PC-3 (cell line): ENCODE measurements around the gene GDF2. TPM values are rescaled to one million over a fixed set of nuclear protein-coding genes. Genes with fewer than 3 reads are reported as not detected.

ENCODE experiments used
- ATAC-seq: fragments of 200-7000 bp; cut with Tn5 transposase; 2 replicates; pipeline ENCODE4 v1.9.1; 2020; ENCODE audit warnings: mild to moderate bottlenecking, moderate library complexity
- BruUV-seq: library from RNA; stranded (reverse); fragments of 400-500 nt; replicated peaks from 2 replicates; lab custom pipeline; 2021; lab: Mats Ljungman, UMichigan
- CTCF ChIA-PET: fragments of 300-600 bp; sonication (Branson Sonifier 250); formaldehyde crosslinking; loops from one replicate; lab custom pipeline; 2022; ENCODE audit warnings: antibody characterized with exemption; lab: Charles Lee
- POLR2A ChIA-PET: fragments of 300-600 bp; sonication (Branson Sonifier 250); formaldehyde crosslinking; loops from one replicate; lab custom pipeline; 2022; ENCODE audit warnings: antibody characterized with exemption; ENCODE audit not compliant: unreplicated experiment; lab: Charles Lee
- DNase-seq: peaks from one replicate; pipeline ENCODE4 v3.0.0-alpha.2; 2015
- H2AFZ ChIP-seq: fragments of 300-600 bp; sonication (generic); 2 replicates; pipeline ENCODE4 v1.6.0; 2016; ENCODE audit warnings: antibody characterized with exemption, low read length
- H3F3A ChIP-seq: fragments of 300-600 bp; sonication (generic); one replicate; pipeline ENCODE4 v1.6.0; 2017; ENCODE audit warnings: antibody characterized with exemption, low read length, control low read depth, mild to moderate bottlenecking; ENCODE audit not compliant: unreplicated experiment
- H3K27ac ChIP-seq: fragments of 300-600 bp; sonication (generic); 2 replicates; pipeline ENCODE4 v1.5.1; 2016; ENCODE audit warnings: mild to moderate bottlenecking, low read length
- H3K27me3 ChIP-seq: fragments of 300-600 bp; sonication (generic); 2 replicates; pipeline ENCODE4 v1.6.1; 2016; ENCODE audit warnings: low read length, mixed read lengths
- H3K36me3 ChIP-seq: fragments of 300-600 bp; sonication (generic); 2 replicates; pipeline ENCODE4 v1.6.1; 2016; ENCODE audit warnings: low read depth, mixed run types, low read length, mixed read lengths
- H3K4me1 ChIP-seq: fragments of 300-600 bp; sonication (generic); 2 replicates; pipeline ENCODE4 v1.5.1; 2016; ENCODE audit warnings: low read length; ENCODE audit not compliant: insufficient read depth
- H3K4me2 ChIP-seq: fragments of 300-600 bp; sonication (generic); 2 replicates; pipeline ENCODE4 v1.6.0; 2016; ENCODE audit warnings: low read length
- H3K4me3 ChIP-seq: fragments of 300-600 bp; sonication (generic); 2 replicates; pipeline ENCODE4 v1.5.1; 2016; ENCODE audit warnings: mild to moderate bottlenecking, low read length, mixed read lengths
- H3K79me2 ChIP-seq: fragments of 300-600 bp; sonication (generic); 2 replicates; pipeline ENCODE4 v1.6.1; 2017; ENCODE audit warnings: low read length, mixed read lengths
- H3K9ac ChIP-seq: fragments of 300-600 bp; sonication (generic); 2 replicates; pipeline ENCODE4 v1.6.0; 2016; ENCODE audit warnings: mild to moderate bottlenecking, low read length
- H3K9me2 ChIP-seq: fragments of 300-600 bp; sonication (generic); replicated peaks from 2 replicates; pipeline ENCODE4 v1.6.1; 2016; ENCODE audit warnings: mixed run types, low read length, mixed read lengths
- H3K9me3 ChIP-seq: fragments of 300-600 bp; sonication (generic); 2 replicates; pipeline ENCODE4 v1.6.1; 2016; ENCODE audit warnings: low read length, mixed read lengths
- H4K20me1 ChIP-seq: fragments of 300-600 bp; sonication (generic); 2 replicates; pipeline ENCODE4 v1.6.1; 2016; ENCODE audit warnings: low read length, mixed read lengths
- EZH2 ChIP-seq: fragments of 300-600 bp; sonication (generic); IDR thresholded peaks from one replicate; pipeline ENCODE4 v1.6.1; 2017; ENCODE audit warnings: antibody characterized with exemption, mild to moderate bottlenecking, low read length; ENCODE audit not compliant: unreplicated experiment
- EZH2phosphoT487 ChIP-seq: fragments of 300-600 bp; sonication (generic); IDR thresholded peaks from 2 replicates; pipeline ENCODE4 v1.6.1; 2018; ENCODE audit warnings: mild to moderate bottlenecking, antibody characterized with exemption, low read length, borderline replicate concordance
- intact Hi-C: fragments of 100-400 bp; cut with micrococcal nuclease; formaldehyde crosslinking; loops from 2 replicates; pipeline ENCODE4 v1.9.0; 2023
- total RNA-seq: library from RNA; depleted of rRNA; stranded (reverse); fragments of >200 nt; gene quantifications from 2 replicates; pipeline ENCODE4 v1.2.3, GENCODE V29; 2014
- TF ChIP-seq, protein P1 (sequence below): fragments of 300-600 bp; sonication (generic); conservative IDR thresholded peaks from 2 replicates; pipeline ENCODE4 v1.5.1; 2017; ENCODE audit warnings: antibody characterized with exemption, low read depth, mild to moderate bottlenecking, low read length

The GDF2 gene
- total RNA-seq, 1 experiment from 2014 or later, result not detected

DNA sequence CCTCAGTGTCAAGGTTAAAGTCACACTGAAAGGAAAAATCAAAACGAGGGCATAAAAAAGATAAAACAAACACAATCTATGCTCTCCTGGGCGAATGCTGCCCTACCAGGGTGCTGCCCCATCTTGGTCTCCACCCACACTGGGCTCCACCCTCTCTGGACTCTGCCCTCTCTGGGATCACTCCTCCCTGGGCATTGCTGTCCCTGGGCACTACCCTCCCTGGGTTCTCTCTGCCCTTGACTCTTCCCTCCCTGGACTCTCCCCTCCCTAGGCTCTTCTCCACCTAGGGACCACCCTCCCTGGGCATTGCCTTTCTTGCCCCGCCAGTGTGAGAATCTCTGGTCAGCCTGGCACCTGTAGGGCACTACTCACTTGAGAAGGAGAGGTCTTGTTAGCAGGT lies 8.6 kb downstream of the GDF2 start:
- ATAC-seq (no peak), DNase-seq (no peak)
- ChIA-PET POLR2A (no interaction called here), CTCF (no interaction called here)
- TF ChIP-seq, protein P1, sequence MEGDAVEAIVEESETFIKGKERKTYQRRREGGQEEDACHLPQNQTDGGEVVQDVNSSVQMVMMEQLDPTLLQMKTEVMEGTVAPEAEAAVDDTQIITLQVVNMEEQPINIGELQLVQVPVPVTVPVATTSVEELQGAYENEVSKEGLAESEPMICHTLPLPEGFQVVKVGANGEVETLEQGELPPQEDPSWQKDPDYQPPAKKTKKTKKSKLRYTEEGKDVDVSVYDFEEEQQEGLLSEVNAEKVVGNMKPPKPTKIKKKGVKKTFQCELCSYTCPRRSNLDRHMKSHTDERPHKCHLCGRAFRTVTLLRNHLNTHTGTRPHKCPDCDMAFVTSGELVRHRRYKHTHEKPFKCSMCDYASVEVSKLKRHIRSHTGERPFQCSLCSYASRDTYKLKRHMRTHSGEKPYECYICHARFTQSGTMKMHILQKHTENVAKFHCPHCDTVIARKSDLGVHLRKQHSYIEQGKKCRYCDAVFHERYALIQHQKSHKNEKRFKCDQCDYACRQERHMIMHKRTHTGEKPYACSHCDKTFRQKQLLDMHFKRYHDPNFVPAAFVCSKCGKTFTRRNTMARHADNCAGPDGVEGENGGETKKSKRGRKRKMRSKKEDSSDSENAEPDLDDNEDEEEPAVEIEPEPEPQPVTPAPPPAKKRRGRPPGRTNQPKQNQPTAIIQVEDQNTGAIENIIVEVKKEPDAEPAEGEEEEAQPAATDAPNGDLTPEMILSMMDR, result no peak
- TF ChIP-seq EZH2 (no peak), EZH2phosphoT487 (no peak)
- Histone ChIP-seq H3K4me2 (no peak overlapping the region), H3K9me2 (no peaks in the 10 kb centered on the region), H3K27ac (no peak overlapping the region), H3K9ac (no peak overlapping the region), H3K4me1 (peaks cover 9% of the 10 kb centered on the region; the same call in 1 of the 2 replicates), H2AFZ (no peak overlapping the region), H4K20me1 (no peaks in the 10 kb centered on the region), H3K9me3 (no peaks in the 10 kb centered on the region), H3K36me3 (no peaks in the 10 kb centered on the region), H3K4me3 (no peak overlapping the region), H3F3A (no peaks in the 10 kb centered on the region), H3K79me2 (no peaks in the 10 kb centered on the region), H3K27me3 (peaks cover 5% of the 10 kb centered on the region)
- no TSS peak for BruUV-seq
- intact Hi-C loops, result no loop called here

DNA sequence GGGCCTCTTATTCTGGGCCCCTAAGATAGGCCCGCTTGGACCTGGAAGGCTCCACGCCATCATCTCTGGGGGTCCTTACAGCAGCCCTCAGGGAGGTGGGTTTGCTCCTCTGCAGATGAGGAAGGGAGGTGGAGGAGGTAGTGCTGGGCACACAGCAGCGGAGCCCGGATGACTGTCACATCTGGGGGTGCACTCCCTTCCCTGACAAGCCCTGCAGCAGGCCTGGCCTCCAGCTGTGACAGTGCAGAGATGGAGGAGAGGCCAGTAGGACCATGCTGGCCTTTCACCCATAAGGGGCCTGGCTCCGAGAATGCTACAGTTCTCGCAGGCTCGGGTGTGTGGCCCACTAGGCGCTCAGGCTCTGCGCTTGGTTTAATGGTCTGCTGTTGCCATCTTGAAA lies 9.2 kb downstream of the GDF2 start:
- Histone ChIP-seq H3K9me2 (no peaks in the 10 kb centered on the region), H3K4me2 (no peak overlapping the region), H2AFZ (no peak overlapping the region), H3K4me1 (peaks cover 4% of the 10 kb centered on the region; the same call in 1 of the 2 replicates), H3K4me3 (no peak overlapping the region), H3K79me2 (no peaks in the 10 kb centered on the region), H3F3A (no peaks in the 10 kb centered on the region), H4K20me1 (no peaks in the 10 kb centered on the region), H3K27me3 (peaks cover 5% of the 10 kb centered on the region), H3K36me3 (no peaks in the 10 kb centered on the region), H3K27ac (no peak overlapping the region), H3K9me3 (no peaks in the 10 kb centered on the region), H3K9ac (no peak overlapping the region)
- DNase-seq, result no peak
- intact Hi-C loops, result no loop called here
- TF ChIP-seq, protein P1, result no peak
- TF ChIP-seq EZH2, result no peak
- no peak for TF ChIP-seq EZH2phosphoT487
- ChIA-PET CTCF (no interaction called here), POLR2A (no interaction called here)
- ATAC-seq, result no peak
- no TSS peak for BruUV-seq

DNA sequence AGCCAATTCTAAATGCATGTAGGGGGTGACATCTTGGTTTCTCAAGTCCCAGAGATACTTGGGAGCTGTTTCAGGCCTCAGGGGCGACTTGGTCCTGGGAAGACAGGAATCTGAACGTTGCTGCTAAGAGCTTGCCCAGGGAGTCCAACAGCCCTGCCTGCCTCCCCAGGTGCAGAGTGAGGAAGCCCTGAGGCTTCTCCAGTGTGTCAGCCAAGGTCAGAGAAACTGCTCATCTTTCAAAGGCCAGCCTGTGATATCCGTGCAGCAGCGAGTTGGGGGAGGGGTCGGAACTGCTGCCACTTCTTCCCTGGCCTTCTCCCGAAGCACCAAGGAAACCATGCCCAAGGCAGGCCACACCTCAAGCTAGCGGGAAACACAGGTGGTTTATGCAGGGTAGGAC lies 9.7 kb downstream of the GDF2 start:
- ChIA-PET POLR2A (no interaction called here), CTCF (no interaction called here)
- Histone ChIP-seq H3K27me3 (peaks cover 5% of the 10 kb centered on the region), H3K9ac (no peak overlapping the region), H3K4me2 (no peak overlapping the region), H3F3A (no peaks in the 10 kb centered on the region), H3K27ac (no peak overlapping the region), H3K36me3 (no peaks in the 10 kb centered on the region), H4K20me1 (no peaks in the 10 kb centered on the region), H3K9me2 (no peaks in the 10 kb centered on the region), H2AFZ (no peak overlapping the region), H3K4me3 (no peak overlapping the region), H3K4me1 (no peaks in the 10 kb centered on the region), H3K79me2 (no peaks in the 10 kb centered on the region), H3K9me3 (no peaks in the 10 kb centered on the region)
- no peak for ATAC-seq
- intact Hi-C loops, result no loop called here
- BruUV-seq, result no TSS peak
- no peak for DNase-seq
- TF ChIP-seq, protein P1, result no peak
- no peak for TF ChIP-seq EZH2phosphoT487
- no peak for TF ChIP-seq EZH2
